ENCODE results near the gene RASGRF1. TPM values are rescaled to one million over a fixed set of nuclear protein-coding genes. Genes with fewer than 3 reads are reported as not detected.

The RASGRF1 gene
- total RNA-seq, 2 experiments from 2014 or later, result 3.0 to 4.5 TPM

- no peak overlapping the region; the same call in 1 of the 2 replicates for H2AFZ ChIP-seq (ENCODE audit: low read length)
- no peaks in the 10 kb centered on the region for H3K9me2 ChIP-seq (ENCODE audit: insufficient read depth, low read length)
- H3K4me1 ChIP-seq (ENCODE audit: insufficient read depth, low read length, poor library complexity, severe bottlenecking), result peaks cover 32% of the 10 kb centered on the region
- H3K4me2 ChIP-seq (ENCODE audit: low read length), result no peak overlapping the region
- BruUV-seq (replicated peaks), result no TSS peak
- H3K9me3 ChIP-seq (ENCODE audit: low read length), result no peaks in the 10 kb centered on the region
- intact Hi-C loops (cut with micrococcal nuclease; ENCODE audit: unreplicated experiment), result no loop called here
- TF ChIP-seq EZH2phosphoT487 (IDR thresholded peaks at IDR 0.05; ENCODE audit: borderline replicate concordance, low read depth, low read length), result no peak
- TF ChIP-seq, protein P1, sequence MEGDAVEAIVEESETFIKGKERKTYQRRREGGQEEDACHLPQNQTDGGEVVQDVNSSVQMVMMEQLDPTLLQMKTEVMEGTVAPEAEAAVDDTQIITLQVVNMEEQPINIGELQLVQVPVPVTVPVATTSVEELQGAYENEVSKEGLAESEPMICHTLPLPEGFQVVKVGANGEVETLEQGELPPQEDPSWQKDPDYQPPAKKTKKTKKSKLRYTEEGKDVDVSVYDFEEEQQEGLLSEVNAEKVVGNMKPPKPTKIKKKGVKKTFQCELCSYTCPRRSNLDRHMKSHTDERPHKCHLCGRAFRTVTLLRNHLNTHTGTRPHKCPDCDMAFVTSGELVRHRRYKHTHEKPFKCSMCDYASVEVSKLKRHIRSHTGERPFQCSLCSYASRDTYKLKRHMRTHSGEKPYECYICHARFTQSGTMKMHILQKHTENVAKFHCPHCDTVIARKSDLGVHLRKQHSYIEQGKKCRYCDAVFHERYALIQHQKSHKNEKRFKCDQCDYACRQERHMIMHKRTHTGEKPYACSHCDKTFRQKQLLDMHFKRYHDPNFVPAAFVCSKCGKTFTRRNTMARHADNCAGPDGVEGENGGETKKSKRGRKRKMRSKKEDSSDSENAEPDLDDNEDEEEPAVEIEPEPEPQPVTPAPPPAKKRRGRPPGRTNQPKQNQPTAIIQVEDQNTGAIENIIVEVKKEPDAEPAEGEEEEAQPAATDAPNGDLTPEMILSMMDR (conservative IDR thresholded peaks at IDR 0.05; ENCODE audit: low read length), result no peak
- CTCF ChIA-PET (ENCODE audit: unreplicated experiment), result no interaction called here
- no peaks in the 10 kb centered on the region for H4K20me1 ChIP-seq (ENCODE audit: insufficient read depth, low read length)
- no peaks in the 10 kb centered on the region for H3K79me2 ChIP-seq (ENCODE audit: insufficient read depth, low read depth, low read length)
- no peak overlapping the region for H3K27ac ChIP-seq (ENCODE audit: low read depth, low read length, poor library complexity, severe bottlenecking)
- no peaks in the 10 kb centered on the region for H3K36me3 ChIP-seq (ENCODE audit: insufficient read depth, low read length)
- no peak for DNase-seq (ENCODE audit: low spot score)
- POLR2A ChIA-PET, result no interaction called here
- H3K4me3 ChIP-seq (ENCODE audit: low read depth, low read length, poor library complexity, severe bottlenecking), result no peak overlapping the region
Observed at GRCh38 chr15:79016527-79017170, 73.9 kb downstream of the RASGRF1 start.

DNA sequence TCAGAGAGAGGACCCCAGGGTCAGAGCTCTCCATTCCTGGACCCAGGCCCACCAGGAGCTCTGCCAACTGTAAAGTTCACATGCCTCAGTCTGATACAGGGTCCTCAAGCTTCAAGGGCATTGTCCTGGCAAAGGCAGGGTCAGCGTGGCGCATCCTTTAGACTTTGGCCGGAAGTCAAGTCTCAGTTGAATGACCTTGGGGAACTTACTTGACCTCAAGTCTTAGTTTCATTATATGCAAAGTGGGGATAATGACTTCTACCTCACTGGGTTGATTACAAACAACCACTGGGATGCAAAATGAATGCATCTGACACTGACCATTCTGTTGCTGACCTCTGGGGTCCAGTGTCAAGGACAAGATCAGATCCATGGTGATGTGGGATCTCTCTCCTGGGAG is 75.2 kb downstream of the RASGRF1 start:
- no TSS peak for BruUV-seq (replicated peaks)
- TF ChIP-seq, protein P1 (conservative IDR thresholded peaks at IDR 0.05; ENCODE audit: low read length), result no peak
- no peak for TF ChIP-seq EZH2phosphoT487 (IDR thresholded peaks at IDR 0.05; ENCODE audit: borderline replicate concordance, low read depth, low read length)
- peak overlapping the region; percentile 16; the same call in 1 of the 2 replicates for H3K4me2 ChIP-seq (ENCODE audit: low read length)
- H2AFZ ChIP-seq (ENCODE audit: low read length), result no peak overlapping the region
- CTCF ChIA-PET (ENCODE audit: unreplicated experiment), result no interaction called here
- no peak for DNase-seq (ENCODE audit: low spot score)
- no peaks in the 10 kb centered on the region for H3K79me2 ChIP-seq (ENCODE audit: insufficient read depth, low read depth, low read length)
- H3K4me3 ChIP-seq (ENCODE audit: low read depth, low read length, poor library complexity, severe bottlenecking), result no peak overlapping the region
- intact Hi-C loops (cut with micrococcal nuclease; ENCODE audit: unreplicated experiment), result no loop called here
- no peak overlapping the region for H3K27ac ChIP-seq (ENCODE audit: low read depth, low read length, poor library complexity, severe bottlenecking)
- H3K36me3 ChIP-seq (ENCODE audit: insufficient read depth, low read length), result no peaks in the 10 kb centered on the region
- H3K9me2 ChIP-seq (ENCODE audit: insufficient read depth, low read length), result no peaks in the 10 kb centered on the region
- H4K20me1 ChIP-seq (ENCODE audit: insufficient read depth, low read length), result no peaks in the 10 kb centered on the region
- peaks cover 32% of the 10 kb centered on the region for H3K4me1 ChIP-seq (ENCODE audit: insufficient read depth, low read length, poor library complexity, severe bottlenecking)
- POLR2A ChIA-PET, result interaction anchor here (0.5 kb wide), 1 partner anchor 136 kb away, joined by 3 read pairs; no protein-coding TSS in a partner anchor
- H3K9me3 ChIP-seq (ENCODE audit: low read length), result no peaks in the 10 kb centered on the region

- intact Hi-C loops (cut with micrococcal nuclease; ENCODE audit: unreplicated experiment), result no loop called here
Observed at GRCh38 chr15:79010278-79010677, 80.3 kb downstream of the RASGRF1 start.

More at GRCh38 chr15:79010278-79010677, 80.3 kb downstream of the RASGRF1 start:
- Histone ChIP-seq H3K4me1 (ENCODE audit: insufficient read depth, low read length, poor library complexity, severe bottlenecking) (peaks cover 31% of the 10 kb centered on the region), H3K4me3 (ENCODE audit: low read depth, low read length, poor library complexity, severe bottlenecking) (no peak overlapping the region), H3K36me3 (ENCODE audit: insufficient read depth, low read length) (no peaks in the 10 kb centered on the region), H3K27ac (ENCODE audit: low read depth, low read length, poor library complexity, severe bottlenecking) (no peak overlapping the region), H3K79me2 (ENCODE audit: insufficient read depth, low read depth, low read length) (no peaks in the 10 kb centered on the region), H4K20me1 (ENCODE audit: insufficient read depth, low read length) (no peaks in the 10 kb centered on the region), H3K9me3 (ENCODE audit: low read length) (no peaks in the 10 kb centered on the region), H3K9me2 (ENCODE audit: insufficient read depth, low read length) (no peaks in the 10 kb centered on the region), H2AFZ (ENCODE audit: low read length) (no peak overlapping the region), H3K4me2 (ENCODE audit: low read length) (no peak overlapping the region)
- ChIA-PET POLR2A (interaction anchor here (0.6 kb wide), 1 partner anchor 24 kb away, joined by 4 read pairs; no protein-coding TSS in a partner anchor), CTCF (ENCODE audit: unreplicated experiment) (no interaction called here)
- no peak for DNase-seq (ENCODE audit: low spot score)
- no peak for TF ChIP-seq EZH2phosphoT487 (IDR thresholded peaks at IDR 0.05; ENCODE audit: borderline replicate concordance, low read depth, low read length)
- TF ChIP-seq, protein P1 (conservative IDR thresholded peaks at IDR 0.05; ENCODE audit: low read length), result no peak
- BruUV-seq (replicated peaks), result no TSS peak

Data from OCI-LY7 (cell line).